Muscle layer of colon (tissue), 2 donors: ENCODE data around the gene ACVRL1.

Source experiments
- H3K27ac ChIP-seq: one replicate; pipeline ENCODE4 v1.7.0; 2013; ENCODE audit warnings: low read depth, mild to moderate bottlenecking, low read length, moderate library complexity
- H3K27me3 ChIP-seq, 2 donors: one replicate each; pipeline ENCODE4 v1.7.0; 2013; ENCODE audit warnings: low read length in 2 of 2, mild to moderate bottlenecking in 2 of 2; ENCODE audit not compliant: insufficient read depth in 2 of 2, control insufficient read depth in 1 of 2
- H3K36me3 ChIP-seq: one replicate; pipeline ENCODE4 v1.7.0; 2013; ENCODE audit warnings: mild to moderate bottlenecking, low read length; ENCODE audit not compliant: insufficient read depth
- H3K4me1 ChIP-seq: one replicate; pipeline ENCODE4 v1.7.0; 2013; ENCODE audit warnings: mild to moderate bottlenecking, low read length; ENCODE audit not compliant: insufficient read depth
- H3K4me3 ChIP-seq, 2 donors: one replicate each; pipeline ENCODE4 v1.7.0; 2013; ENCODE audit warnings: low read length in 2 of 2, low read depth in 1 of 2, mild to moderate bottlenecking in 1 of 2, moderate library complexity in 1 of 2
- H3K9ac ChIP-seq: one replicate; pipeline ENCODE4 v1.7.0; 2013; ENCODE audit warnings: low read length
- H3K9me3 ChIP-seq: one replicate; pipeline ENCODE4 v1.7.0; 2013; ENCODE audit warnings: mild to moderate bottlenecking, low read length
- donor health status: abdominal sarcoma.
- donor health status: Adenocarcinoma of cecum.

The ACVRL1 gene

GRCh38 chr12:51951843-51952722, 44.8 kb downstream of the ACVRL1 start:
- no peaks in the 10 kb centered on the region for H3K27me3 ChIP-seq
- H3K9ac ChIP-seq, result peak overlapping the region; percentile 88
- peaks cover 29% of the 10 kb centered on the region for H3K4me1 ChIP-seq
- peak overlapping the region; percentile 80 to 87 for H3K4me3 ChIP-seq
- peak overlapping the region; percentile 86 for H3K27ac ChIP-seq
- no peaks in the 10 kb centered on the region for H3K9me3 ChIP-seq
- no peaks in the 10 kb centered on the region for H3K36me3 ChIP-seq

GRCh38 chr12:51953089-51953488, 45.8 kb downstream of the ACVRL1 start:
- H3K9ac ChIP-seq, result no peak overlapping the region

DNA sequence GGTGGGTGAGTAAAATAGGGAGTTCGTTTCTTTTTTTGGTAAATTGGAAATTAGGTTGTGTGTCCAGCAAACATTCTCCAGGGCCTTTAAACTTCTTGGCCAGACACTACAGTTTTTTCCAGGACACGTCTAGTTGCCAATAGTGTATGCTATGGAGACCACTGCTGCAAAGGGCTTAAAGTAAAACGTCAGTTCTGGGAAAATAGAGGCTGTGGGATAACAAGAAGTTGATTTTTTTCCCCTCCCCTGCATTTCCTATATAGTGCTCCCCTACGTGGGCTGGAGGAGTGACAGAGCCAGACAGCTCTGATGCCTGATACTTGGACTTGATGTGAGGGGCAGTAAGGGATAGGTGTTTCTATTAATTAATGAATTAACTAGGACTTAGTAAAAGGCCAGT, 46.6 kb downstream of the ACVRL1 start:
- Histone ChIP-seq H3K27ac (peak overlapping the region; percentile 52), H3K4me3 (no peak overlapping the region), H3K36me3 (no peaks in the 10 kb centered on the region), H3K9ac (no peak overlapping the region), H3K9me3 (no peaks in the 10 kb centered on the region), H3K27me3 (no peaks in the 10 kb centered on the region), H3K4me1 (peaks cover 34% of the 10 kb centered on the region)

More at GRCh38 chr12:51953089-51953488, 45.8 kb downstream of the ACVRL1 start:
- H3K27me3 ChIP-seq, result no peaks in the 10 kb centered on the region
- H3K4me3 ChIP-seq, result peak overlapping the region in 1 of 2 donors; percentile 24
- H3K36me3 ChIP-seq, result no peaks in the 10 kb centered on the region
- H3K9me3 ChIP-seq, result no peaks in the 10 kb centered on the region
- H3K27ac ChIP-seq, result no peak overlapping the region
- peaks cover 34% of the 10 kb centered on the region for H3K4me1 ChIP-seq

GRCh38 chr12:51954561-51955361, 47.5 kb downstream of the ACVRL1 start:
- Histone ChIP-seq H3K27me3 (no peaks in the 10 kb centered on the region), H3K9ac (no peak overlapping the region), H3K27ac (no peak overlapping the region), H3K4me3 (no peak overlapping the region), H3K4me1 (peaks cover 34% of the 10 kb centered on the region), H3K36me3 (no peaks in the 10 kb centered on the region), H3K9me3 (no peaks in the 10 kb centered on the region)

GRCh38 chr12:51955702-51956101, 48.4 kb downstream of the ACVRL1 start:
- no peak overlapping the region for H3K4me3 ChIP-seq
- H3K9me3 ChIP-seq, result no peaks in the 10 kb centered on the region
- H3K27ac ChIP-seq, result no peak overlapping the region
- H3K36me3 ChIP-seq, result no peaks in the 10 kb centered on the region
- H3K4me1 ChIP-seq, result peaks cover 38% of the 10 kb centered on the region
- H3K9ac ChIP-seq, result no peak overlapping the region
- H3K27me3 ChIP-seq, result no peaks in the 10 kb centered on the region

DNA sequence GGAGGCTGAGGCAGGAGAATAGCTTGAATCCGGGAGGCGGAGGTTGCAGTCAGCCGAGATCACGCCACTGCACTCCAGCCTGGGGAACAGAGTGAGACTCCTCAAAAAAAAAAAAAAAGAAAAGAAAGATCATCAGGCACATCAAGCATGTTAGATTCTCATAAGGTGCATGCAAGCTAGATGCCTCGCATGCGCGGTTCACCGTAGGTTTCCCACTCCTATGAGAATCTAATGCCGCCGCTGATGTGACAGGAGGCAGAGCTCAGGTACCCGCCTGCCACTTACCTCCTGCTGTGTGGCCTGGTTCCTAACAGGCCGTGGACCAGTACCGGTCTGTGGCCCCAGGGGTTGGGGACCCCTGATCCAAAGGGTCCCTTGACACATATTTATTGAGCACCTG, 51.2 kb downstream of the ACVRL1 start:
- H3K9me3 ChIP-seq, result no peaks in the 10 kb centered on the region
- no peaks in the 10 kb centered on the region for H3K36me3 ChIP-seq
- no peak overlapping the region for H3K9ac ChIP-seq
- H3K4me3 ChIP-seq, result no peak overlapping the region
- H3K27me3 ChIP-seq, result no peaks in the 10 kb centered on the region
- no peak overlapping the region for H3K27ac ChIP-seq
- peaks cover 34% of the 10 kb centered on the region for H3K4me1 ChIP-seq

GRCh38 chr12:51959211-51959610, 51.9 kb downstream of the ACVRL1 start:
- no peaks in the 10 kb centered on the region for H3K9me3 ChIP-seq
- H3K27me3 ChIP-seq, result no peaks in the 10 kb centered on the region
- H3K4me3 ChIP-seq, result no peak overlapping the region
- no peaks in the 10 kb centered on the region for H3K36me3 ChIP-seq
- H3K9ac ChIP-seq, result no peak overlapping the region
- H3K4me1 ChIP-seq, result peaks cover 27% of the 10 kb centered on the region
- no peak overlapping the region for H3K27ac ChIP-seq

GRCh38 chr12:51959921-51960320, 52.6 kb downstream of the ACVRL1 start:
- H3K4me3 ChIP-seq, result no peak overlapping the region
- no peaks in the 10 kb centered on the region for H3K27me3 ChIP-seq
- peaks cover 20% of the 10 kb centered on the region for H3K4me1 ChIP-seq
- no peaks in the 10 kb centered on the region for H3K36me3 ChIP-seq
- no peak overlapping the region for H3K9ac ChIP-seq
- H3K27ac ChIP-seq, result no peak overlapping the region
- H3K9me3 ChIP-seq, result no peaks in the 10 kb centered on the region

DNA sequence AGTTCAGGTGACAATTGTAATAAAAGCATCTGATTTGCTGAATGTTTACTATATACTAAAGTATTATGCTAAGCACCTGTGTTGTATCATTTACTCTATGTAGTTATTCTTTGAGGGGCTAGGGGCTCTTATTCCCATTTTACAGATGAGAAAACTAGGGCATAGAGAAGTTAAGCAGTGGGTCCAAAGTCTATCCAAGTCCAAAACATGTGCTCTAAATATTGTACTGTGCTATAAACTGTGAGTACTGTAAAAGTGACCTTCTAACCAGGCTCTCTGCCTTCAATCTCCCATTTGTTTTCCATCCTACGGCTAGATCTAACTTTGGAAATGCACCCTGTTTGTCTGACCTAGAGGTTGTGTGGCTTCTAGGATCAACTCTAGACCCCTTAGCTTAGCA, 53.2 kb downstream of the ACVRL1 start:
- Histone ChIP-seq H3K27ac (no peak overlapping the region), H3K4me1 (peaks cover 14% of the 10 kb centered on the region), H3K36me3 (no peaks in the 10 kb centered on the region), H3K4me3 (no peak overlapping the region), H3K9me3 (no peaks in the 10 kb centered on the region), H3K27me3 (no peaks in the 10 kb centered on the region), H3K9ac (no peak overlapping the region)

- Histone ChIP-seq H3K27me3 (no peaks in the 10 kb centered on the region), H3K4me3 (no peak overlapping the region), H3K9me3 (no peaks in the 10 kb centered on the region), H3K9ac (no peak overlapping the region), H3K27ac (no peak overlapping the region), H3K36me3 (no peaks in the 10 kb centered on the region), H3K4me1 (peaks cover 12% of the 10 kb centered on the region)
Observed at GRCh38 chr12:51960890-51961289, 53.6 kb downstream of the ACVRL1 start.

DNA sequence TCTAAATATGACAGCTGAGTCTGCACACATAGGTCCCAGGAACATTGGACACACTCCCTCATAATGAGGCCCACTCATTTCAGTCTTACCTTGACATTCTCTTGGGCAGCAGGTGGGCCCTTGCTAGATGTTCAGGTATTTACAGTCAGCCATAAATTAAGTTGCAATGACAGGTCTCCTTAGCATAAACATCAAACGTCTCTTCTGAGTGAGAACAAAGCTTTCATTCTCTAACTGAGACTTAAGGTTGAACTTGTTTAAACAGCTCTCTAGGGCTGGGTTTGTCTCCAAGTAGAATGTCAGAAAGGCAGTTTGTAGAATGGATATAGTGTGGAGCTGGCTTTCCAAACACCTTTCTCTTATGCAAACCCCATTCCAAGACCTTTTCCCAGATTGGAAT, 54.5 kb downstream of the ACVRL1 start:
- no peaks in the 10 kb centered on the region for H3K27me3 ChIP-seq
- H3K9me3 ChIP-seq, result no peaks in the 10 kb centered on the region
- H3K9ac ChIP-seq, result no peak overlapping the region
- peaks cover 12% of the 10 kb centered on the region for H3K4me1 ChIP-seq
- no peaks in the 10 kb centered on the region for H3K36me3 ChIP-seq
- H3K4me3 ChIP-seq, result no peak overlapping the region
- H3K27ac ChIP-seq, result no peak overlapping the region
